HCT116 (cell line): Measurements from ENCODE around the gene AMOTL2. TPM values are rescaled to one million over a fixed set of nuclear protein-coding genes. Genes with fewer than 3 reads are reported as not detected.

ENCODE experiments used
- ATAC-seq: fragments of 200-7000 bp; cut with Tn5 transposase; 2 replicates; pipeline ENCODE4 v1.9.1; 2020; ENCODE audit warnings: mild to moderate bottlenecking, moderate library complexity
- BruUV-seq: library from RNA; stranded (reverse); fragments of 400-500 nt; replicated peaks from 2 replicates; lab custom pipeline; 2021; lab: Mats Ljungman, UMichigan
- CTCF ChIA-PET: fragments of 300-600 bp; sonication (Branson Sonifier 250); formaldehyde crosslinking; loops from one replicate; lab custom pipeline; 2021; ENCODE audit warnings: antibody characterized with exemption; lab: Charles Lee
- POLR2A ChIA-PET: fragments of 300-600, 350-600 bp; sonication (Branson Sonifier 250); formaldehyde crosslinking; loops from one replicate; lab custom pipeline; 2021; ENCODE audit warnings: antibody characterized with exemption; lab: Charles Lee
- RAD21 ChIA-PET, 2 experiments: fragments of 300-600 bp; sonication (Branson Sonifier 250); formaldehyde crosslinking; loops; one replicate each; lab custom pipeline; 2023; ENCODE audit warnings: low total read pairs in 2 of 2; ENCODE audit not compliant: uncharacterized antibody in 2 of 2, unreplicated experiment in 2 of 2, low non-redundant PET in 1 of 2; lab: Charles Lee
- DNase-seq: peaks from one replicate; pipeline ENCODE4 v3.0.0-alpha.2; 2010; ENCODE audit warnings: low read depth, low spot score
- H2AFZ ChIP-seq: fragments of 200-600 bp; shearing (Covaris generic), sonication (generic); 2 replicates; pipeline ENCODE4 v1.6.1; 2017; ENCODE audit warnings: low read depth, mixed run types, mixed read lengths, antibody characterized with exemption, low read length; ENCODE audit not compliant: poor library complexity, severe bottlenecking
- H3K27ac ChIP-seq: 2 replicates; pipeline ENCODE4 v1.5.1; 2012; ENCODE audit warnings: low read depth, low read length
- H3K27me3 ChIP-seq: fragments of 200-600 bp; sonication (generic); 2 replicates; pipeline ENCODE4 v1.6.1; 2016; ENCODE audit warnings: mixed run types, low read length, mixed read lengths; ENCODE audit not compliant: insufficient read depth
- H3K36me3 ChIP-seq, 2 experiments: fragments of 200-500 bp in 1 of 2; fragments of 200-600 bp in 1 of 2; sonication (Bioruptor generic) in 1 of 2; sonication (generic) in 1 of 2; 2 replicates each; pipeline versions ENCODE4 v1.5.1 to v1.6.1; 2014 to 2016; ENCODE audit warnings: low read length in 2 of 2, inconsistent platforms in 1 of 2, mixed read lengths in 1 of 2, mixed run types in 1 of 2; ENCODE audit not compliant: insufficient read depth in 2 of 2, control insufficient read depth in 1 of 2
- H3K4me1 ChIP-seq, 2 experiments: fragments of 200-600 bp in 1 of 2; sonication (generic) in 1 of 2; 2 replicates each; pipeline versions ENCODE4 v1.5.1 to v1.6.1; 2012 to 2017; ENCODE audit warnings: low read length in 2 of 2, inconsistent platforms in 1 of 2, mild to moderate bottlenecking in 1 of 2, mixed read lengths in 1 of 2, mixed run types in 1 of 2, moderate library complexity in 1 of 2; ENCODE audit not compliant: insufficient read depth in 2 of 2, control insufficient read depth in 1 of 2
- H3K4me2 ChIP-seq: fragments of 200-600 bp; sonication (generic); 2 replicates; pipeline ENCODE4 v1.6.1; 2017; ENCODE audit warnings: mixed run types, low read length, mixed read lengths
- H3K4me3 ChIP-seq, 2 experiments: fragments of 200-600 bp in 1 of 2; sonication (generic) in 1 of 2; replicated peaks in 1 of 2; 2 replicates each; pipeline ENCODE4 v1.5.1; 2011 to 2016; ENCODE audit warnings: low read length in 2 of 2, control low read depth in 1 of 2, low read depth in 1 of 2, mild to moderate bottlenecking in 1 of 2, mixed read lengths in 1 of 2, mixed run types in 1 of 2
- H3K79me2 ChIP-seq: fragments of 200-600 bp; sonication (generic); 2 replicates; pipeline ENCODE4 v1.6.1; 2017; ENCODE audit warnings: mild to moderate bottlenecking, mixed run types, low read length, moderate library complexity, mixed read lengths; ENCODE audit not compliant: insufficient read depth
- H3K9ac ChIP-seq: fragments of 200-600 bp; sonication (generic); 2 replicates; pipeline ENCODE4 v1.6.1; 2016; ENCODE audit warnings: low read length, mixed read lengths
- H3K9me2 ChIP-seq: fragments of 200-600 bp; sonication (generic), shearing (Covaris generic); 2 replicates; pipeline ENCODE4 v1.6.1; 2017; ENCODE audit warnings: mixed run types, mild to moderate bottlenecking, moderate library complexity; ENCODE audit not compliant: insufficient read depth
- H3K9me3 ChIP-seq, 2 experiments: fragments of 200-500 bp in 1 of 2; fragments of 200-600 bp in 1 of 2; sonication (Bioruptor generic) in 1 of 2; sonication (generic) in 1 of 2; 2 replicates each; pipeline ENCODE4 v1.6.1; 2014 to 2017; ENCODE audit warnings: low read length in 2 of 2, mixed read lengths in 2 of 2, inconsistent platforms in 1 of 2, low read depth in 1 of 2, mild to moderate bottlenecking in 1 of 2, mixed run types in 1 of 2, moderate library complexity in 1 of 2; ENCODE audit not compliant: control insufficient read depth in 1 of 2, insufficient read depth in 1 of 2
- H4K20me1 ChIP-seq: fragments of 200-600 bp; sonication (generic), shearing (Covaris generic); 2 replicates; pipeline ENCODE4 v1.6.1; 2017; ENCODE audit warnings: mixed run types, mild to moderate bottlenecking, moderate library complexity; ENCODE audit not compliant: insufficient read depth
- CEBPB ChIP-seq: IDR thresholded peaks from 2 replicates; pipeline ENCODE4 v1.6.1; 2012; ENCODE audit warnings: low read depth
- ELF1 ChIP-seq: IDR thresholded peaks from 2 replicates; pipeline ENCODE4 v1.6.1; 2012; ENCODE audit warnings: low read depth, borderline replicate concordance
- EZH2 ChIP-seq: fragments of 200-600 bp; sonication (generic); IDR thresholded peaks from 2 replicates; pipeline ENCODE4 v1.6.1; 2017; ENCODE audit warnings: antibody characterized with exemption, mixed run types
- EZH2phosphoT487 ChIP-seq: fragments of 200-600 bp; IDR thresholded peaks from 2 replicates; pipeline ENCODE4 v1.6.1; 2018; ENCODE audit warnings: antibody characterized with exemption, borderline replicate concordance
- FOSL1 ChIP-seq: IDR thresholded peaks from 2 replicates; pipeline ENCODE4 v1.6.1; 2012; ENCODE audit warnings: low read depth
- JUND ChIP-seq: IDR thresholded peaks from 2 replicates; pipeline ENCODE4 v1.6.1; 2012
- MAX ChIP-seq: IDR thresholded peaks from 2 replicates; pipeline ENCODE4 v1.6.1; 2012
- POLR2A ChIP-seq: IDR thresholded peaks from 2 replicates; pipeline ENCODE4 v1.7.0; 2011; ENCODE audit warnings: borderline replicate concordance; ENCODE audit not compliant: insufficient read depth, insufficient read length; ENCODE audit errors: extremely low read depth
- RAD21 ChIP-seq: IDR thresholded peaks from 2 replicates; pipeline ENCODE4 v1.6.1; 2012; ENCODE audit warnings: low read depth, mild to moderate bottlenecking
- REST ChIP-seq: IDR thresholded peaks from 2 replicates; pipeline ENCODE4 v1.6.1; 2012; ENCODE audit warnings: low read depth
- SIN3A ChIP-seq: IDR thresholded peaks from 2 replicates; pipeline ENCODE4 v1.6.1; 2012; ENCODE audit warnings: low read depth
- SP1 ChIP-seq: IDR thresholded peaks from 2 replicates; pipeline ENCODE4 v1.6.1; 2012; ENCODE audit warnings: low read depth
- SRF ChIP-seq: IDR thresholded peaks from 2 replicates; pipeline ENCODE4 v1.6.1; 2012; ENCODE audit warnings: low read depth
- TCF7L2 ChIP-seq: IDR thresholded peaks from 2 replicates; pipeline ENCODE4 v1.7.0; 2011; ENCODE audit warnings: borderline replicate concordance, inconsistent platforms; ENCODE audit not compliant: insufficient read depth, insufficient read length; ENCODE audit errors: extremely low read depth
- YY1 ChIP-seq: IDR thresholded peaks from 2 replicates; pipeline ENCODE4 v1.6.1; 2011; ENCODE audit warnings: low read length, low read depth, moderate library complexity, mild to moderate bottlenecking; ENCODE audit not compliant: insufficient replicate concordance; ENCODE audit errors: extremely low read depth
- ZBTB33 ChIP-seq: IDR thresholded peaks from 2 replicates; pipeline ENCODE4 v1.6.1; 2011; ENCODE audit warnings: mild to moderate bottlenecking, low read length, moderate library complexity; ENCODE audit not compliant: insufficient replicate concordance; ENCODE audit errors: extremely low read depth
- ZFX ChIP-seq: fragments of 450-650 bp; IDR thresholded peaks from 2 replicates; pipeline ENCODE4 v1.6.1; 2017
- intact Hi-C: fragments of 100-400 bp; cut with micrococcal nuclease; formaldehyde crosslinking; loops from 2 replicates; pipeline ENCODE4 v1.10.0; 2022
- total RNA-seq: library from RNA; stranded (reverse); gene quantifications from one replicate; pipeline ENCODE4 v1.2.1, GENCODE V29; 2021; ENCODE audit not compliant: unreplicated experiment

The AMOTL2 gene
- total RNA-seq, 1 experiment from 2014 or later: 54.0 TPM

- BruUV-seq: no TSS peak
- RAD21 ChIA-PET: no interaction called here
- H3K9me3 ChIP-seq: peaks cover 0 to 10% of the 10 kb centered on the region in 2 experiments; a peak in 1 of 4 replicates
- TF ChIP-seq SRF (no peak), POLR2A (no peak), JUND (no peak), ZFX (no peak)
- H3K79me2 ChIP-seq: no peaks in the 10 kb centered on the region
- no peaks in the 10 kb centered on the region for H3K27me3 ChIP-seq
- ATAC-seq (no peak), DNase-seq (no peak)
- H3K9me2 ChIP-seq: no peaks in the 10 kb centered on the region
- no peaks in the 10 kb centered on the region for H4K20me1 ChIP-seq
- peaks cover 7 to 26% of the 10 kb centered on the region in 2 experiments for H3K4me1 ChIP-seq
- H3K27ac ChIP-seq: no peak overlapping the region
- H3K4me3 ChIP-seq: no peak overlapping the region
- no peaks in the 10 kb centered on the region for H3K36me3 ChIP-seq
- POLR2A ChIA-PET: no interaction called here
- intact Hi-C loops: no loop called here
- CTCF ChIA-PET: no interaction called here
- no peak overlapping the region for H2AFZ ChIP-seq
- no peak overlapping the region for H3K4me2 ChIP-seq
- no peak overlapping the region for H3K9ac ChIP-seq
Observed at GRCh38 chr3:134344560-134344959, 29.7 kb downstream of the AMOTL2 start.

- Histone ChIP-seq H3K4me2 (no peak overlapping the region), H3K27ac (no peak overlapping the region), H3K9ac (no peak overlapping the region), H2AFZ (no peak overlapping the region), H3K9me3 (peaks cover 0 to 7% of the 10 kb centered on the region in 2 experiments; a peak in 1 of 4 replicates), H3K4me1 (peaks cover 0 to 11% of the 10 kb centered on the region in 2 experiments; a peak in 1 of 4 replicates), H3K4me3 (no peak overlapping the region), H3K36me3 (no peaks in the 10 kb centered on the region), H3K27me3 (no peaks in the 10 kb centered on the region), H3K9me2 (no peaks in the 10 kb centered on the region), H3K79me2 (no peaks in the 10 kb centered on the region), H4K20me1 (no peaks in the 10 kb centered on the region)
- CTCF ChIA-PET: no interaction called here
- POLR2A ChIA-PET: no interaction called here
- no peak for DNase-seq
- BruUV-seq: no TSS peak
- RAD21 ChIA-PET: no interaction called here
- intact Hi-C loops: no loop called here
- no peak for ATAC-seq
- TF ChIP-seq REST (no peak), SRF (no peak), RAD21 (no peak), TCF7L2 (no peak), FOSL1 (no peak), ELF1 (no peak), EZH2 (no peak), MAX (no peak), SIN3A (no peak), ZFX (no peak), YY1 (no peak), SP1 (no peak), CEBPB (no peak), EZH2phosphoT487 (no peak), ZBTB33 (no peak)
Observed at GRCh38 chr3:134342259-134342658, 32.0 kb downstream of the AMOTL2 start.
